Duodenal mucosa (tissue), 2 donors: Measurements from ENCODE around the gene MAJIN.

Experiments
- H3K27ac ChIP-seq: one replicate; pipeline ENCODE4 v1.7.0; 2013; ENCODE audit warnings: low read depth, low read length
- H3K27me3 ChIP-seq, 2 donors: one replicate each; pipeline ENCODE4 v1.7.0; 2013; ENCODE audit warnings: low read length in 2 of 2, control low read depth in 1 of 2; ENCODE audit not compliant: insufficient read depth in 2 of 2, control insufficient read depth in 1 of 2
- H3K36me3 ChIP-seq, 2 donors: one replicate each; pipeline ENCODE4 v1.7.0; 2013; ENCODE audit warnings: low read length in 2 of 2, control low read depth in 1 of 2; ENCODE audit not compliant: insufficient read depth in 2 of 2, control insufficient read depth in 1 of 2
- H3K4me1 ChIP-seq, 2 donors: one replicate each; pipeline ENCODE4 v1.7.0; 2013; ENCODE audit warnings: low read length in 2 of 2, control low read depth in 1 of 2; ENCODE audit not compliant: insufficient read depth in 2 of 2, control insufficient read depth in 1 of 2
- H3K4me3 ChIP-seq, 2 donors: one replicate each; pipeline ENCODE4 v1.7.0; 2013; ENCODE audit warnings: low read length in 2 of 2, low read depth in 1 of 2
- H3K9ac ChIP-seq, 2 donors: one replicate each; pipeline ENCODE4 v1.7.0; 2013; ENCODE audit warnings: low read length in 2 of 2, low read depth in 1 of 2
- H3K9me3 ChIP-seq, 2 donors: one replicate each; pipeline ENCODE4 v1.7.0; 2013; ENCODE audit warnings: low read length in 2 of 2, control low read depth in 1 of 2; ENCODE audit not compliant: control insufficient read depth in 1 of 2

MAJIN gene

GRCh38 chr11:64971421-64972233, at the start of gene MAJIN:
TSS of gene MAJIN (minus strand) at chr11:64972108. CDS start at chr11:64959405, 12,703 bp downstream.
- no peaks in the 10 kb centered on the region for H3K9me3 ChIP-seq
- H3K27me3 ChIP-seq = no peaks in the 10 kb centered on the region
- peaks cover 4 to 9% of the 10 kb centered on the region in 2 donors for H3K4me1 ChIP-seq
- H3K9ac ChIP-seq = peak within 1 kb of the TSS in 1 of 2 donors; percentile 44
- H3K4me3 ChIP-seq = peak within 1 kb of the TSS; percentile 54 to 63
- H3K36me3 ChIP-seq = no peaks in the 10 kb centered on the region
- no peak within 1 kb of the TSS for H3K27ac ChIP-seq

- Histone ChIP-seq H3K27me3 (no peaks in the 10 kb centered on the region), H3K36me3 (peaks cover 7 to 20% of the 10 kb centered on the region in 2 donors), H3K9ac (no peak overlapping the region), H3K4me3 (no peak overlapping the region), H3K27ac (no peak overlapping the region), H3K4me1 (peaks cover 2 to 4% of the 10 kb centered on the region in 2 donors), H3K9me3 (no peaks in the 10 kb centered on the region)
Measured at GRCh38 chr11:65021509-65021908, 49.6 kb upstream of the MAJIN start.

- Histone ChIP-seq H3K9ac (no peak overlapping the region), H3K27me3 (no peaks in the 10 kb centered on the region), H3K4me3 (no peak overlapping the region), H3K9me3 (no peaks in the 10 kb centered on the region), H3K36me3 (peaks cover 7 to 20% of the 10 kb centered on the region in 2 donors), H3K27ac (no peak overlapping the region), H3K4me1 (peaks cover 4% of the 10 kb centered on the region in 2 donors)
Measured at GRCh38 chr11:65021003-65021402, 49.1 kb upstream of the MAJIN start.

- peaks cover 7 to 20% of the 10 kb centered on the region in 2 donors for H3K36me3 ChIP-seq
- no peaks in the 10 kb centered on the region for H3K9me3 ChIP-seq
- H3K4me1 ChIP-seq = peaks cover 4 to 9% of the 10 kb centered on the region in 2 donors
- H3K27me3 ChIP-seq = no peaks in the 10 kb centered on the region
- no peak overlapping the region for H3K27ac ChIP-seq
- H3K4me3 ChIP-seq = no peak overlapping the region
- H3K9ac ChIP-seq = no peak overlapping the region
Measured at GRCh38 chr11:65019824-65020223, 47.9 kb upstream of the MAJIN start.

- Histone ChIP-seq H3K9ac (no peak overlapping the region), H3K27ac (no peak overlapping the region), H3K36me3 (peaks cover 7 to 20% of the 10 kb centered on the region in 2 donors), H3K4me1 (peaks cover 8 to 17% of the 10 kb centered on the region in 2 donors), H3K27me3 (no peaks in the 10 kb centered on the region), H3K9me3 (no peaks in the 10 kb centered on the region), H3K4me3 (no peak overlapping the region)
Measured at GRCh38 chr11:65017937-65018336, 46.0 kb upstream of the MAJIN start.

- Histone ChIP-seq H3K4me3 (no peak overlapping the region), H3K27me3 (no peaks in the 10 kb centered on the region), H3K9me3 (no peaks in the 10 kb centered on the region), H3K9ac (no peak overlapping the region), H3K27ac (no peak overlapping the region), H3K36me3 (peaks cover 3 to 17% of the 10 kb centered on the region in 2 donors), H3K4me1 (peaks cover 10 to 20% of the 10 kb centered on the region in 2 donors)
Measured at GRCh38 chr11:65016705-65017104, 44.8 kb upstream of the MAJIN start.

- Histone ChIP-seq H3K9ac (peak overlapping the region; percentile 98), H3K9me3 (no peaks in the 10 kb centered on the region), H3K27ac (peak overlapping the region; percentile 99), H3K4me1 (peaks cover 10 to 20% of the 10 kb centered on the region in 2 donors), H3K27me3 (no peaks in the 10 kb centered on the region), H3K36me3 (peaks cover 0 to 12% of the 10 kb centered on the region in 2 donors), H3K4me3 (peak overlapping the region; percentile 92 to 97)
Measured at GRCh38 chr11:65014726-65015227, 42.9 kb upstream of the MAJIN start.

GRCh38 chr11:65013888-65014725, 42.2 kb upstream of the MAJIN start, which contains the start of gene ARL2:
TSS of gene ARL2 (plus strand) at chr11:65014160. CDS start at chr11:65014208, 48 bp downstream.
- Histone ChIP-seq H3K27me3 (no peaks in the 10 kb centered on the region), H3K9me3 (no peaks in the 10 kb centered on the region), H3K9ac (peak within 1 kb of the TSS; percentile 98), H3K4me1 (peaks cover 10 to 20% of the 10 kb centered on the region in 2 donors), H3K27ac (peak within 1 kb of the TSS; percentile 99), H3K36me3 (peaks cover 0 to 8% of the 10 kb centered on the region in 2 donors), H3K4me3 (peak within 1 kb of the TSS; percentile 92 to 97)

- H3K36me3 ChIP-seq = peaks cover 0 to 2% of the 10 kb centered on the region in 2 donors
- peak overlapping the region; percentile 92 to 97 for H3K4me3 ChIP-seq
- no peaks in the 10 kb centered on the region for H3K9me3 ChIP-seq
- H3K27me3 ChIP-seq = no peaks in the 10 kb centered on the region
- H3K9ac ChIP-seq = peak overlapping the region; percentile 98
- H3K27ac ChIP-seq = peak overlapping the region; percentile 99
- H3K4me1 ChIP-seq = peaks cover 10 to 20% of the 10 kb centered on the region in 2 donors
Measured at GRCh38 chr11:65013130-65013887, 41.4 kb upstream of the MAJIN start.
